Measurements from ENCODE around the gene RETSAT.
"Not testable (repeated sequence)": the region's sequence is repeated elsewhere in the genome, so short reads cannot be mapped to it uniquely, and the experiment has no call there.

RETSAT gene

GRCh38 chr2:85329701-85330100 is 24.6 kb downstream of the RETSAT start:
- not testable (repeated sequence) for DNase-seq

- DNase-seq = peak; percentile 65
Observed at GRCh38 chr2:85329181-85329651, 25.1 kb downstream of the RETSAT start.

GRCh38 chr2:85327822-85328617 is 26.3 kb downstream of the RETSAT start, which contains the start of gene TGOLN2:
TGOLN2 (minus strand) TSS chr2:85327989; CDS start chr2:85327962, 27 bp downstream.
- DNase-seq = peak; percentile 91

GRCh38 chr2:85327160-85327821 is 27.0 kb downstream of the RETSAT start:
- peak; percentile 37 for DNase-seq

- DNase-seq = peak; percentile 72
Observed at GRCh38 chr2:85326406-85327159, 27.7 kb downstream of the RETSAT start.

GRCh38 chr2:85325466-85325811 is 28.9 kb downstream of the RETSAT start:
- no peak for DNase-seq

GRCh38 chr2:85324639-85325465 is 29.5 kb downstream of the RETSAT start:
- no peak for DNase-seq

- not testable (repeated sequence) for DNase-seq
Observed at GRCh38 chr2:85323988-85324367, 30.4 kb downstream of the RETSAT start.

- no peak for DNase-seq
Observed at GRCh38 chr2:85323351-85323987, 30.9 kb downstream of the RETSAT start.

GRCh38 chr2:85319796-85320195 is 34.5 kb downstream of the RETSAT start:
- DNase-seq = no peak

- no peak for DNase-seq
Observed at GRCh38 chr2:85318222-85319074, 35.9 kb downstream of the RETSAT start.

- not testable (repeated sequence) for DNase-seq
Observed at GRCh38 chr2:85315921-85316320, 38.4 kb downstream of the RETSAT start.

GRCh38 chr2:85314884-85315242 is 39.5 kb downstream of the RETSAT start:
- DNase-seq = no peak

GRCh38 chr2:85312404-85312803 is 41.9 kb downstream of the RETSAT start:
- DNase-seq = no peak

GRCh38 chr2:85310330-85310729 is 44.0 kb downstream of the RETSAT start:
- DNase-seq = no peak

GRCh38 chr2:85309699-85310321 is 44.5 kb downstream of the RETSAT start:
- DNase-seq = no peak

- no peak for DNase-seq
Observed at GRCh38 chr2:85308896-85309555, 45.3 kb downstream of the RETSAT start.

GRCh38 chr2:85308201-85308600 is 46.1 kb downstream of the RETSAT start:
- DNase-seq = no peak

GRCh38 chr2:85307527-85307897 is 46.8 kb downstream of the RETSAT start:
- DNase-seq = no peak

All from OCI-M1 (cell line).